Fibroblast of the aortic adventitia (primary cell): Measurements from ENCODE around the gene CXCL6. TPM values are rescaled to one million over a fixed set of nuclear protein-coding genes. Genes with fewer than 3 reads are reported as not detected.

Experiments
- DNase-seq: peaks from one replicate; pipeline ENCODE4 v3.0.0-alpha.2; 2010; ENCODE audit warnings: low read depth
- H3K4me3 ChIP-seq: 2 replicates; pipeline ENCODE4 v1.5.1; 2011; ENCODE audit warnings: low read depth, mild to moderate bottlenecking, control low read depth, low read length, moderate library complexity
- CTCF ChIP-seq: IDR thresholded peaks from 2 replicates; pipeline ENCODE4 v1.5.1; 2011; ENCODE audit warnings: mild to moderate bottlenecking, low read length, control low read depth, inconsistent platforms; ENCODE audit not compliant: insufficient read depth
- total RNA-seq: library from RNA; depleted of rRNA; stranded (reverse); fragments of >200 nt; gene quantifications from 2 replicates; pipeline ENCODE4 v1.2.3, GENCODE V29; 2012; ENCODE audit warnings: low replicate concordance

Gene CXCL6
- total RNA-seq, 1 donor, result 1.4 TPM

DNA sequence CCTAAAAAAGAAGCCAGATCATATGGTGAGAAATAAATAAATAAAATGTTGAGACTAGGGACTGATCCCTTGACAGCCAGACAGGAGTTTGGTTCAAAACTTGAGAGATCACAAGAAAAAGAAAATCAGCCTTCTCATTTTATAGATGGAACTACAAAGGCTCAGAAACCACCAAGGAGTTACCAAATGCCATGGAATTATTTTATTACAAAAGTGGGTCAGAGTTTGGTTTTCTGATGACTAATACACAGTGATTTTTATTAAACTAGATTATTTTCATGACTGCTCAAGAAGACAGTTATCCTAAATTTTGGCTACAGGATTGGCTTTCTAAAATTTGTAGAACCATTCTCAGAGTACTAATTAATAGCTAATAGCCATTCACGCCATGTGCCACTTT, 38.9 kb downstream of the CXCL6 start:
- DNase-seq, result no peak
- TF ChIP-seq CTCF, result no peak
- H3K4me3 ChIP-seq, result no peak overlapping the region

DNA sequence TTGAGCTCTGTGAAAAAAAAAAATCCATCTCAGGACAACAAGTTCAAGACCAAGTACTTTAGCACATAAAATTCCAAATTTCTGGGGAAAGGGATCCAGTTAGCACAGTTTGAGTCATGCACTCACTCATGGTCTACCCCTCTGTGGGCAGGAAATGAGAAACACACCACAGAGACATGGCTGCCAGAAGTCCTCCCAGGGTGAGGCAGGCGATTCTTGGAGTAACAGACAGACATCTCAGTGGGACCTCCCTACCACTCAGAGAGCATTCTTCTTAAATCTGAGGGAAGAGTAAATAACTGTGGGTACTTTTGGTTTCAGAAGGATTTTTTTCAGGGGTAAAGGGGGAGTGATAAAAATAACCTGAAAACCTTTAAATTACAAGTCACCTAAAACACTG, 46.8 kb downstream of the CXCL6 start:
- DNase-seq, result peak; percentile 74

DNA sequence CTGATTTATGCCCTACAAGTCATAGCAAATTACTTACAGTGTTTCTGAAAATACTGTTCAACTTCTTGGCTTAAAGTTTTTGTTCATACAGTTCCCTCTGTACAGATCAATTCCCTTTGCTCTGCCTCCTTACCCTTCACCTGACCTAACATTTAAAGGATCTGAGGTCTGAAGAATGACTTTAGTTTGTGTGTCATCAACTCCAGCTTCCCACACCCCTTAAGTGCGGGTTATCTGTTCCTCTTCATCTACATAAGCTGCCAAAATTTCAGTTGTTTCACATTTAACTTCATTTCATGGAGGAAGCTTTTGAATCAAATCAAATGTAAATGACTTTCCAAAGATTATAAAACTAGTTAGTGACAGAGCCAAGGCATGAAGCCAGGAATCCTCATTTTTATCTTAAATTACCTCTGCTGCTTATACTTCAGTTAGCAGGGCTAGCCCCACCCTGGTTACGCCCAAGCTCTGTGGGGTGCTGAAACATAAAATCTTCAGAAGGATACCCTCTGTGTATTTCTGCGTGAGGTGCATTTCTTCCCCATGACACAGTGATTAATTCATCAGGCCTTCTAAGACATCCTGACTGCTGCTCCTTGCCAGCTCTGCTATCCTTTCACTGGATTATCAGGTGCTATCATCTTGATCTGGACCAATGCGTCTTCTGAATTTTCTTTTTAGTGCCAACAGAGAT, 49.2 kb downstream of the CXCL6 start:
- TF ChIP-seq CTCF, result no peak
- H3K4me3 ChIP-seq, result no peak overlapping the region
- DNase-seq, result peak; percentile 66

More for the DNA sequence above, 46.8 kb downstream of the CXCL6 start:
- H3K4me3 ChIP-seq, result no peak overlapping the region
- no peak for TF ChIP-seq CTCF

Other genes with a start within 250 kb of the CXCL6 start
- gene RASSF6, start 216.2 kb upstream of the CXCL6 start, total RNA-seq, result not detected in 2 replicates
- gene CXCL8, start 96.1 kb upstream of the CXCL6 start, total RNA-seq, result 0.98 and 2.4 TPM in 2 replicates
- not detected in 2 replicates for gene PF4V1, start 16.6 kb downstream of the CXCL6 start, total RNA-seq
- gene CXCL1, start 32.7 kb downstream of the CXCL6 start, total RNA-seq, result 1.3 and 5.2 TPM in 2 replicates
- gene PF4, start 145.3 kb downstream of the CXCL6 start, total RNA-seq, result not detected in 2 replicates
- not detected in 2 replicates for gene PPBP, start 151.5 kb downstream of the CXCL6 start, total RNA-seq
- 0.36 and 2.2 TPM in 2 replicates for gene CXCL5, start 162.0 kb downstream of the CXCL6 start, total RNA-seq
- 0.09 TPM in 1 of 2 replicates, not detected in the other for gene CXCL3, start 202.0 kb downstream of the CXCL6 start, total RNA-seq